GM12874 (cell line): Measurements from ENCODE around the gene GNAO1.

ENCODE experiments used
- TF ChIP-seq, protein P1 (sequence below): IDR thresholded peaks from 2 replicates; pipeline ENCODE4 v1.5.1; 2011; ENCODE audit warnings: low read depth, mild to moderate bottlenecking, control low read depth, low read length, moderate library complexity; ENCODE audit not compliant: insufficient read depth

Gene GNAO1

DNA sequence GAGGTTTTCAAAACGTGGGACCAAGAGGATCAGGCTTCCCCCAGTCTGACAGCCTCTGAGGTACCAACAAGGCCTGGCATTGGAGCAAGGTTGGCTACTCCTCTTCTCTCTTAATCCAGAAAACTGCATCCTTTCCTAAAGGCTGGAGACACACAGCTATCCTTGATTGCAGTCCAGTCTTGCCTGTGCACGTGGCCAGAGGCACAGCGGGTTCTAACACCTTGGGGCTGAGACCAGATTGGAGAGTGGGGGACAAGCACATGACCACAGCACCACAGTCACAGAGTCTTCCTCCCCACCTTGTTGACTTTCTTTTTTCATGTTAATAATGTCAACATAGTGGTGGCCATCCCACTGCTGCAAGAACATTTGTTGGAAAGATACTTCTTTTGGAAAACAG, 46.9 kb downstream of the GNAO1 start:
- TF ChIP-seq, protein P1, sequence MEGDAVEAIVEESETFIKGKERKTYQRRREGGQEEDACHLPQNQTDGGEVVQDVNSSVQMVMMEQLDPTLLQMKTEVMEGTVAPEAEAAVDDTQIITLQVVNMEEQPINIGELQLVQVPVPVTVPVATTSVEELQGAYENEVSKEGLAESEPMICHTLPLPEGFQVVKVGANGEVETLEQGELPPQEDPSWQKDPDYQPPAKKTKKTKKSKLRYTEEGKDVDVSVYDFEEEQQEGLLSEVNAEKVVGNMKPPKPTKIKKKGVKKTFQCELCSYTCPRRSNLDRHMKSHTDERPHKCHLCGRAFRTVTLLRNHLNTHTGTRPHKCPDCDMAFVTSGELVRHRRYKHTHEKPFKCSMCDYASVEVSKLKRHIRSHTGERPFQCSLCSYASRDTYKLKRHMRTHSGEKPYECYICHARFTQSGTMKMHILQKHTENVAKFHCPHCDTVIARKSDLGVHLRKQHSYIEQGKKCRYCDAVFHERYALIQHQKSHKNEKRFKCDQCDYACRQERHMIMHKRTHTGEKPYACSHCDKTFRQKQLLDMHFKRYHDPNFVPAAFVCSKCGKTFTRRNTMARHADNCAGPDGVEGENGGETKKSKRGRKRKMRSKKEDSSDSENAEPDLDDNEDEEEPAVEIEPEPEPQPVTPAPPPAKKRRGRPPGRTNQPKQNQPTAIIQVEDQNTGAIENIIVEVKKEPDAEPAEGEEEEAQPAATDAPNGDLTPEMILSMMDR, result no peak

DNA sequence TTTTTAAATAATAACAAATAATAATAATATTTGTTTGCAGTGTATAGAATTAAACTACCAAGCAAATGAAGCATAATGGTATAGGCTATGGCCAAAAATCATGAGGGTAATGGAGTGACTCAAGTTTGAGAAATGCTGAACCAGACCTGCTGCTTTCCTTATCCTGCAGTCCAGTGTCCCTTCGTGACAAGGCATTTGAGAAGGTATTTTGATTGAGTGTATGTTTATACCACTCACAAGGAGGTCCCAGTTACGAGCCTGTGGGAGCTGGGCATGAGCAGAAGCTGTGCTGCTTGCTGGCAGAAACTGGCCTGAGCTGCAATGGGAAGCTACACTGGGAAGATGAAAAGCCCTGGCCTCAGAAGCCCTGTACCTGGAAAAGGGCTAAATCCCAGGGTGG, 50.3 kb downstream of the GNAO1 start:
- TF ChIP-seq, protein P1, result no peak

DNA sequence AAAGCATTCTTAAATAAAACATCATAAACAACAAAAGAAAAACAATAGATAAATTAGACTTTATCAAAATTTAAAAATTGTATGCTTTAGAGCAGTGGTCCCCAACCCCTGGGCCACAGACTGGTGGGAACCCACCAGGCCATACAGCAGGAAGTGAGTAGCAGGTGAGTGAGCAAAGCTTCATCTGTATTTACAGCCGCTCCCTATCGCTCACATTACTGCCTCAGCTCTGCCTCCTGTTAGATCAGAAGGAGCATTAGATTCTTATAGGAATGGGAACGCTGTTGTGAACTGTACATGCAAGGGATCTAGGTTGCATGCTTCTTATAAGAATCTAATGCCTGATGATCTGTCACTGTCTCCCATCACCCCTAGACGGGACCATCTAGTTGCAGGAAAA, 51.5 kb downstream of the GNAO1 start:
- TF ChIP-seq, protein P1, result no peak

DNA sequence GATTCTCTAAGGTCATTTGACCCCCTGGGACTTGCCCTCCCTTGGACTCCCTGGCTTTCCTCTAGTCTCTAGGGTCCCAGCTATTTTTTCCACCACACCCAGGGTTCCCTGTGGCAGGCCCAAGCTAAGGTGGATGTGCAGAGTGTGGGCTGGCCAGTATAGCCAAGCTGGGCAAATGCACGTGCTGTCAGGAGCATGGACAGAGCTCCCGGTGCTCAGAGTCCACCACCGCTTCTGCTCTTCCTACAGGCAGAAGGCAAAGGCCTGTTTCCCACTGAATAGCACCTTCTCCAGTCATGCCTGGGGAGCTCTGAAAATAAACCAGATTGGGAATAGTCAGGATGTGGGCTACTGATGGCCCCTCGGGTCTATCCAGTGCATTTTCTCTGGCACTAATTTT, 53.3 kb downstream of the GNAO1 start:
- TF ChIP-seq, protein P1, result no peak

DNA sequence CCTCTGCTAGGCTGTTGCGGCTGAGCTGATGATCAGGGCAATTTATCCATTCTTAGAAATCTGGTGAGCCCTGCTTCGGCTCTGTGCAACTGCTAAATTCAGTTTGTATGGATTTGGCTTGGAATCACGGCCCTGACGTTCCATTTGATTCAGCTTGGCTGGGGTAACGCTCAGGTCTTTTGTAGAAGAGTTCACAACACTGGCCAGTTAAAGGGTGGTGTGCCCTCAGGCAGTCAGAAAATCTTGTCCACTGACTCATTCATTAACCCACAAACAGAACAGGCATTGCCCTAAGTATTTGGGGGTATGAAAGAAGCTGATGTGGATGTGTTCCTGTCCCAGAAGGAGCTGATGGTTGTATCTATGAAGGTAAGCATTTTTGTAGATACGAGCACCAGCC, 53.9 kb downstream of the GNAO1 start:
- TF ChIP-seq, protein P1, result no peak

DNA sequence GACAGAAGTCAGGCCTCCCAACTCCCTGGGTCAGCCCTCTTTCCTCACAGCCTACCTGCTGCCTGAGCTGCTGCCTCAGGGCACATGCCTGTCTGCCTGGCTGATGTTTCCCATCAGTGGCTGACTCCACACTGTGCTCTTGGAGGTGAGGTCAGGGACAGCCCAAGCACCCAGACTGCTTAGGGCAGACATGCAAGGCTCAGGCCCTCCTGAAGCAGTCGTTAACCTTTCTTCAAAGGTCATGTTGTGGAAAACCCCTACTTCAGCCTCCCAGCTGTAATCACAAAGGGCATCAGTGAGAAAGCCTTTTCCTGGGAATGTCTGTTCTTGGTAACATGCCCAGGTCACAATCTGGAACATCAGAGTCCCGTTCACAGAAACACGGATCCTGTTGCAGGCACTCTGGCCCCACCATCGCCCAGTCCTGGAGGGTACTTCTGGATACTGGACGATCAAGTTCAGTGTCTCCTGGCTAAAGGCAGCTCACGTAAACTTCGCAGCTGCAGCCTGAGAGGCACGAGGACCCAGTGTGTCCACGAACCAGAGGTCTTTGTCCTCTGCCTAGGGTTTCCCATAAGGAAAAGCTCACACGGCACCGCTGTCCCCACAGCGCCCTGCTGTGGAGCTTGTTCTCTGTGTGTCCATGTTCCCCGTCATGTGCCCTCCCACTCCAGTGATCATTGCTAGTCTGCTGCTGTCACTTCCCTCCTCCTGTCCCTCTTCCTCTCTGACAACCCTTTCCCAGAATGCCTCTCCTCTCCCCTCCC, 54.9 kb downstream of the GNAO1 start:
- TF ChIP-seq, protein P1, result no peak

DNA sequence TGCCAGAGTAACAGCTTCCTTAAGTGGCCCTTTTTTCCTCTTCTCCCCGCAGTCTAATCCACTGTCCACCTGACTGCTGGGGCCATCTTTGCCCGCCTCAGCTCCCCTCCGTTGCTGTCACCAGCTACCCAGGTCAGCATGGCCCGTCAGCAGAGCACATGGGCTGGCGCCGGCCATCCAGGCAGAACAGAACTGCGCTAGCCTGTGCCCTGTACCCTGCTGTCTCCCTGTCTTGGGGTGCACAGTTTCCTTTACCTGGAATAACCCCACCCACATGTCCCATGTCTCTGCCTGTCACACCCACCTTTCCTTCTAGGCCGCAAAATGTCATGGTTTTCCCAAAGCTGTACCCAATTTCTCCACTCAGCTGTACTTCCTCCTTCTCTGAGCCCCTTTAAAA, 55.7 kb downstream of the GNAO1 start:
- TF ChIP-seq, protein P1, result no peak
